DMS53 treated with DMSO at 0.1 percent for 48 hours (cell line): ENCODE results near the gene SEC14L1.

Experiments used
- DNase-seq: peaks from one replicate; lab custom pipeline; 2025; ENCODE audit not compliant: unreplicated experiment; lab: John Stamatoyannopoulos, UW

The SEC14L1 gene

DNA sequence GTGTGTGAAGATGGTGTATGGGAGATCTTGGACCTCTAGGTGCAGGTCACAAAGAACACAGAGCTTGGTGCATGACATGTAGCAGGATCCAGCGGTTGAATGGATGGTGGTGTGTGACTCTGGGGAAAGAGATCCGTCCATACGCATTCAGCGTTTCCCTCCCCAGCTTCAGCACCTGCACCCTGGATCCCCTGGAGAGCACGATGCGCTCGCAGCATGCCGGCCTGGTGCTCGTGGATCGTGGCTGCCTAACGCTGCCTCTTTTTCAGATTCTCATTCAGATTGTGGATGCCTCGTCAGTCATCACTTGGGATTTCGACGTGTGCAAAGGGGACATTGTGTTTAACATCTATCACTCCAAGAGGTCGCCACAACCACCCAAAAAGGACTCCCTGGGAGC lies 70.9 kb downstream of the SEC14L1 start:
- no peak for DNase-seq

DNA sequence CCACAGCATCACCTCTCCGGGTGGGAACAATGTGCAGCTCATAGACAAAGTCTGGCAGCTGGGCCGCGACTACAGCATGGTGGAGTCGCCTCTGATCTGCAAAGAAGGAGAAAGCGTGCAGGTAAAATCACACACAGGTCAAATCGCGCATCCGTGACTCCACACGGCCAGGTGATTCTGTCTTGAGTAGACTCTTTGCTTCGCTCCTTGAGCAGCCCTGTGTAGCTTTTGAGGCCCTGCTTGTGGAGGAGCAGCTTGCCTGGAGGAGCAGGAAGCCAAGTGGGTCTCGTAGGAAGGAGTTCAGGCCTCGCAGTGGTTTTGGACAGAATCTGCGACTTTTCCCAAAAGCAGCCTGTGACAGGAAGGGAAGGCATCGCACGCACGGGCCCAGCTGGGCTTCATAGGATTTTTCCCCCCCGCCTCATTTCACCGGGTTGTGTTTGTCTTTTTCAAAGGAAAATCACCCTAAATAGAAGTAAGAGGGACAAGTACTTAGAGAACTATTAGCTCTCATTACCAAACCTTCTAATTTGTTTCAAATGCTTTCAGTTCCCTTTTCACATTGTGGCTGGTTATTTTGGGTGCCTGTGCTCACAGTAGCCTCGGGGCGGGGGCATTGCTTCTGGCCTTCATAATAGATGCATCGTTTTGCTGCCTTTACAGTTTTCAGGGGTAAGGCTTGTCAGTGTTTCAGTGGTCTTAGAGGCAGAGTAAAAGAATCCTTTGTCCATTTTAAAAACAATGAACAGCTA lies 71.5 kb downstream of the SEC14L1 start:
- no peak for DNase-seq

DNA sequence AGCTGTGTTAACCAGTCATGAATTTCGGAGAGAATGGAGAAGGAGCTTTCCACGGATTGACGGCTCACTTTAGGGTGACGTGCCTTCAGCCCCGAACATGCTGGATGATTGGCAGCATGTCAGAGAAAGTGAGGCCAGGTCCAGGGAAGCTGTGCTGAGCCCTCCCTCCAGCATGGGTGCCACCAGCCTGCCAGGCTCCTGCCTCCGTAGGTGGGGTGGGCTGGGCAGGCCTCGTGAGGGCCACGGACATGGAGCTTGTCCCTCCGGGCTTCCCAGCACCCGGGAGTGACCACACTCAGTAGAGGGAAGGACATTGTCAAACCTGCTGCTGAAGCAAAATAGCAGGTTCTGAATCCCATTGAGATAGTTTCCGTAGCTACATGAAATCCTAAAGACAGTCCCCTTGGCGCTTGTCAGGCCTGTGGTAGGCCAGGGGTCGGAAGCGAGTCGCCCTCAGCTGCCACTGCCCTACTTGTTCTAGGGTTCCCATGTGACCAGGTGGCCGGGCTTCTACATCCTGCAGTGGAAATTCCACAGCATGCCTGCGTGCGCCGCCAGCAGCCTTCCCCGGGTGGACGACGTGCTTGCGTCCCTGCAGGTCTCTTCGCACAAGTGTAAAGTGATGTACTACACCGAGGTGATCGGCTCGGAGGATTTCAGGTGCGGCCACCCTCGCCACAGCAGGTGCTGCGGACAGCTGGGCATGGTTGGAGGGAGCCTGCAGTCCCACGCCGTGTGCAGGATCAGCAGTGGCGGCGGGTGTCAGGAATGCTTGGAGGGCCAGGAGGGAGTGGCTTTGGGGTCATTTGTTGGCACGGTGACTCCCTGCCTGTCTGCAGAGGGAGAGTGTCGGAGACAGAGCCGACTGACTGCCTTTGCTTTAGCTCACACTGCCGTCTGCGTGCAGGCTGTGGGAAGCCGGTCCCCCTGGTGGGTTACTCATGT lies 72.3 kb downstream of the SEC14L1 start:
- no peak for DNase-seq

DNA sequence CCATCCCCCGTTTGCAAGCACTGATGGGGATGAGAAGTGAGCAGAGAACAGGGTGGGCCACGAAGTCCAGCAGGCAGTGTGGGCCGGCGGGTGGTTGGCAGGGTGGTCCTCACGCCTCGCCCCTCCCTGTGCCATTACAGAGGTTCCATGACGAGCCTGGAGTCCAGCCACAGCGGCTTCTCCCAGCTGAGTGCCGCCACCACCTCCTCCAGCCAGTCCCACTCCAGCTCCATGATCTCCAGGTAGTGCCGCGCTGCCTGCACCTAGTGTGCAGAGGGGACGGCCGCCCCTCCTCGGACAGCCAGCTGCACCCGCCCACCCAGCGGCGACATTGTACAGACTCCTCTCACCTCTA lies 73.0 kb downstream of the SEC14L1 start:
- no peak for DNase-seq

DNA sequence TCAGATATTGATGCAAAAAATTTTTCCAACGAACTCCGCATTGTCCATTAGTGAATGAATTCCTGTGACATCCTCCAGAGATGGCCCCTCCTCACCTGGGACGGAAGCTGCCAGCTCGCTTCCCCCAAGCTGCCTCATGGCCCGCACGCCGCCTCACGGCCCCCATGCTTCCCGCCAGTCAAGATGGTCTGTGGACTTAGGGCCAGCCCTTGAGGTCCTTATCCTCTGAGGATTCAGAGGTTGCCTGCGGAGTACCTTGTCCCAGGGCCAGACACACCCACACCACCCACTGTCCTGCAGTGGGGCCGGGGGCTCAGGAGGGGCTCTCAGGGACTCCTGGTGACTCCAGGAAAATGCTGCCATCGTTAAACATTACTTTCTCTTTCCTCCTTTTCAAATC lies 73.6 kb downstream of the SEC14L1 start:
- DNase-seq = no peak

DNA sequence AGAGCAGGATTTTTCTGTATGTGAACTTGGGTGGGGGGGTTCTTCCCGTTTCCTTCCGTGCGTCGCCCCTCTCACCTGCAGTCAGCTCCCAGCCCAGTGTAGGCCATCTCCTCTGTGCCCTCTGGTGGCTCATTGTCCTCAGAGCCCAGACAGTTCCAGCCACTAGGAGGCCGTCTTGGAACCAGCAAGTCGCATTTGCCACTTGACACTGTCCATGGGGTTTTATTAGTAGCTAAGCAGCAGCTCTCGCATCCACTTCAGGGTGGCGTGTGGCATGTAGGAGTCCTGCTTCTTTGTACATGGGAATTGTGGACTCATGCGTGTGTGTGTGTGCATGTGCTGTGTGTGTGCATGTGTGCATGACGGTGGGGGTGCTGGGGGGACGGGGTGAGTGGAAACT lies 74.0 kb downstream of the SEC14L1 start:
- DNase-seq = no peak

DNA sequence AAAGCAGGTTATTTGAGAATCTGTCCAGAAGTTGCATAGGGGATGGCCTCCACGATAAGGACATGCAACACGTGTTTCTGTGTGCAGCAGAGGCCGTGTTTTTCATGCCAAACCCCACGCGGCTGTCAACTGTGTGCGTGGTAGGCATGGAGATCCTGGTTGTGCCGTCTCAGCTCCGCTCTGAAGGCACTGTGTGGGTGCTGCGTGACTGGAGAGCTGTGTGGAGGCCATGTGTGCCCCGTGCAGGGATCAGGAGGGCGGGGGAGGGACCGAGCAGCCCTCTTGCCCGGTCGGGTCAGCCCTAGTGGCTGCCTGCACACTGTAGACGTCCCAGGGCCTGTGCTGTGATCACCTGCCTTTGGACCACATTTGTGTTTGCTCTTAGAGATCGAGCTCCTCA lies 74.5 kb downstream of the SEC14L1 start:
- DNase-seq = no peak

DNA sequence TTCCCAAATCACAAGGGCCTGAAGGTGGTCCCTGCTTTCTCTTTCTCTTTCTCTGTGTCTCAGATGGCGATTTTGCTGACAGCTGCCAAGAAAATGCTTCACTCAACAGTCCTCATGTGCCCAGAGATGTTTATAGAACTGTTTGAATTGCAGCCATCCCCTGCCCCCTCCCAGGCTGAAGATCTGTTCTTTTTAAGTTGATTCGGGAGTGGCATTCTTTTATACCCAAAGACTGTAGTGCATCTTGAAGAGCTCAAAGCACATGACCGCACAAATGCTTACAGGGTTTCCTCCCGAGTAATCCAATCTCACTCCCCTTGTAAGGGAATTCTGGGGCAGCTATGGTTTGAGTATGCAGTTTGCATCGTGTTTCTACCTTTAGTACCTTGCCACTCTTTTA lies 75.7 kb downstream of the SEC14L1 start:
- DNase-seq = no peak

DNA sequence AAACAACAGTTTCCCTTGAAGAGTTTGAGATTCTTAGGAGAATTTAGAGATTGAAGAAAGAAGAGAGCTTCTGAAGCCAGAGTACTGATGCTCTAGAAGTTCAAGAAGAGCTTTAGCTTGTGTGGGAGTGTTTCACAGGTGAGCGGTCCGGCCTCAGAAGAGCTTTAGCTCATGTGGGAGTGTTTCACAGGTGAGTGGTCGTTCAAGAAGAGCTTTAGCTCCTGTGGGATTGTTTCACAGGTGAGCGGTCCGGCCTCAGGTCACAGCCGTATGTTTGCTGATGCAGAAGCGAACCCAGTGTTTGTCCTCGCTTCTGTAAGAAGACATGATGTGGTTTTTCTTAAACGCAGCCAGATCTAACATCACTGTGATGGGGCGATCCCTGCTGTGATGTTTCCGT lies 76.4 kb downstream of the SEC14L1 start:
- DNase-seq = no peak

DNA sequence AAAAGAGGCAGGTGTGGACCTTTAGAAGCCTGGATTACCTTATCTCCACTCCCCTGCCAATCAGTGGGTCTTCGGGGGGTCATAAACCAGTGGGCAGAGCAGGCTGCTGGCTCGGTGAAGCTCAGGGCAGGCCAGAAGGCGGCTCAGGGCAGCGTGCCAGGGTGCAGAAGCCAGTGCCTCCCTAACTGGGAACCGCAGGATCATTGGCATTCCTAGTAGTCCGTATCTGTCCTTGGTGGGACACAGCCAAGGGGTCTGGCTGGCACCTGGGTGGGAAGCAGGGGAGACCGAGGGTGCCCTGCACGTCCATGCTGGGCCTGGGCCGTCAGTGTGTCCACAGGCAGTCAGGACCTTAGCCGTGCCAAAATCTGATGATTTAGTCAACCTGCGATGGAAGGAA lies 76.8 kb downstream of the SEC14L1 start:
- no peak for DNase-seq

DNA sequence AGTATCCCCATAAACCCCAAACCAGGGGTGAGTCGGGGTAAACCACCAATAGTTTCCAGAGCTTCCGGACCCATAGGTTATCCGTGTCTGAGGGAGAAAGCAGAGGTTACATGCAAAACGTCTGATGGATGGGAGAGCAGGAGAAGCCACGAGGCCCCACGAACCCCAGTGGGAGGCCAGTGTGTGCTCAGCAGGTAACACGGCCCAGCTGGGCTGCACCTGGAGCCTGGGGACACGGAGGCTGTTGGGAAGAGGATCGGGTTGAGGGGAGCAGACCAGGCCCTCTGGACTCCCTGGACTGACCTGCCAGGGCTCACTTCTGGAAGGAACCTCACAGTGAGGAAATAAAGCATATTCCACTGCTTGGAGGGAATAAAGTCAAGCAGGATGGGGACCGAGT lies 78.1 kb downstream of the SEC14L1 start:
- DNase-seq = no peak

DNA sequence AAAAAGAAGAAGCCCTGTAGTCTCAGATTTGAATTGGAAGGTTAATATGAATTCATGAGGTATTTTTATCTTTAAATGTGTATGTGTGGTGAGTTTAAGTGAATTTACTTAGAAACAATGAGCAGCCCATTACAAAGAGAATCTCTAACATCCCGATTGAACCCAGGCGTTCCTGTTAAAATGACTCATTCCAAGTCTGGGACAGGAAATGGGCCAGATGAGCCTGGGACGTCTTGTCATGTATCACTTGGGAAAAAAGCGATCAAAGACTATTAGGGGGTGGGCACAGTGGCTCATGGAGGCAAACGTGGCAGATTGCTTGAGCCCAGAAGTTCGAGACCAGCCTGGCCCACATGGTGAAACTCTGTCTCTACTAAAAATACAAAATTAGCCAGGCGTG lies 81.6 kb downstream of the SEC14L1 start:
- no peak for DNase-seq

DNA sequence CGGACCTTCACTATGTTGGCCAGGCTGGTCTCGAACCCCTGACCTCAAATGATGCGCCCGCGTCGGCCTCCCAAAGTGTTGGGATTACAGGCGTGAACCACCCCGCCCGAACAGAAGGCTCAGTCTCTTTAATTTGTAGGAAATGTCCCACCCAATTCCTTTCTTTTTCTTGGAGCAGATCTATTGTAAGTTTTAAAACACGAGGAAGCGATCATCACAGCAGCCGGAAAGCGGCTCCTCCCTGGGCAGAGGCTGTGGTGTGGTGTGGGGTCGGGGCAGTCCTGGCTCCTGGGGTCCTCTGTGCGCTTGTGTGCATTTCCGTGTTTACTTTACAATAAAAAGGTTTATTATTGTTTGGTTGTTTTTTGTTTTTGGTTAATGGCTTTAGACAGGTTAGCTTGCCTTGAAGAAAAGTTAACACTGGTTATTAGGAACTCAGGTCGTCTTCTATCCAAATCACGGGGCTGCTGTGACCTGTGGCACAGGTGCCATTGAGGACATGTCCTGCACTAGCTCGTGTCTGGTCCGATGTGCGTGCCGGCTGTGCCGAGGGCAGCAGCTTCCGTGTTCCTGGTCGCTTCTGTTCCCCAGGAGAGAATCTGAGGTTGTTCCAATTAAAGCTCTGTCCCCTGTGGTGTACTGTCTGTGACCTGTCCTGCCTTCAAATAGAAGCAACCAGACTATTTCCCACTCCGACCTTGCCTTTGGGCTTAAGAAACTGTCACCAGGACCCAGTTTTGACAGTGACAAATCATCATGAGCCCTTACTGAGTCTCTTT lies 83.1 kb downstream of the SEC14L1 start:
- DNase-seq = no peak

DNA sequence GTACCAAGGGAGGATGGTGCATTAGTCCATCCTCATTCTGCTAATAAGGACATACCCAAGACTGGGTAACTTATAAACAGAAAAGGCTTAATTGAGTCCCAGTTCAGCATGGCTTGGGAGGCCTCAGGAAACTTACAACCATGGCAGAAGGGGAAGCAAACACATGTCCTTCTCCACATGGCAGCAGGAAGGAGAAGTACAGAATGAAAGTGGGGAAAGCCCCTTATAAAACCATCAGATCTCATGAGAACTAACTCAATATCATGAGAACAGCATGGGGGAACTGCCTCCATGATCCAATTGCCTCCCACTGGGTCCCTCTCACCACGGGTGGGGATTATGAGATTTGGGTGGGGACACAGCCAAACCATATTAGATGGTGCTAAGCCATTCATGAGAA lies 84.5 kb downstream of the SEC14L1 start:
- DNase-seq = no peak

DNA sequence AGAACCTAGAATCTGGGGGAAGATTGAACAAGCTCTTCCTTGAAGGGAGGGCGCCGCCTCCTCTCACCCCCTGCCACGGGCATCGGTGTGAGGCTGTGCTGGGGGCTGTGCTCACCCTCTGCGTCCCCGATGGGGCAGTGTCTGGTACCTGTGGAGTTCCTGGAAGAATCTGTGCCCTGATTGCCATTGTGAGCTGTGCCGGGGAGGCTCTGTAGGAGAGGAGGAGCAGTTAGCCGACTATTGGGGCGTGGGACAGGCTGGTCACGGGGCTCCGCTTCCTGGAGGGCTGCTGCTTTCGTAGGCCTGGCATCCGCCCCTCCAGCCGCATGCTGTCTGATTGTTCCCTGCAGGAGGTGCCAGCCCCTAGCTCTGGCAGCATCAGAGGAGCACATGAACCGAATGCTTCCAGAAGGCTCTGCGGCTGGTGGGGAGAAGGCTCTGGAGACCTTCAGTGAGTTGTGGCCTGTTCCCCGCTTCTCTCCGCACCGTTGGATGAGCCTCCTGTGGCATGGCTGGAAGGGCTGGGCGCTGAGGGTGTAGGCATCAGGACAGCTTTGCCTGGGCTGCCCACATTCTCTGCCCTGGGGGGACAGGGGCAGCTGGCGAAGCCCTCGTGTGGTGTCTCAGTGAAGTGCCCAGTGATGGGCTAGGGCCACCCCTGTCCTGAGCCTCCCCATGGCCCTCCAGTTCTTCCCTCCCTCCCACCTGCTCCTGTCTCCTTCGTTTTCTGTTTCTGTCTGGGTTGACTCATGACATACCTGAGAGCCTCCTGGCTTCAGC lies 86.9 kb downstream of the SEC14L1 start:
- DNase-seq = no peak

DNA sequence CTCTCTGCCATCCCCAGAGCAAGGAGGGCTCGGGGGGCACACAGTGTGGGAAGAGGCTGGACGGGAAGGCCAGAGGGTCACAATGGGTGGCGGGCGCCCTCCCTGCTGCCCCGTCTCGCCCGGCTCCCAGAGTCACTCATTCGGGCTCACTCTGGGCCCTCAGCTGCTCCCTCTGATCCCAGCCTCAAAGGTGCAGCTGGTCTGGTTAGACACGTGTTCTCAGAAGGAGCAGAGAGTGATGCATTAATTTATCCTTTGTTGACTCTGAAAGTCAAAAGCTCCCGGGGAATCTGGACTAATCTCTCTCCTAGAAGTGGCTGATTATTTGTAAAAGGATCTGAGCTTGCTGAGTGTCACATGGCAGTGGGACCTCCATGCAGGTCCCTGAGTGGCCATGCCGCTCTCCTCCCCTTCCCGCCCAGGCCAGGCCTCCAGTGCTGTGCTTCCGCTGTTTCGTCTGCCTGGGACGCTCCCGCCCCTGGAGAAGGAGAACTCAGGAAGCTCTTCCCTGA lies 87.5 kb downstream of the SEC14L1 start:
- DNase-seq = no peak

DNA sequence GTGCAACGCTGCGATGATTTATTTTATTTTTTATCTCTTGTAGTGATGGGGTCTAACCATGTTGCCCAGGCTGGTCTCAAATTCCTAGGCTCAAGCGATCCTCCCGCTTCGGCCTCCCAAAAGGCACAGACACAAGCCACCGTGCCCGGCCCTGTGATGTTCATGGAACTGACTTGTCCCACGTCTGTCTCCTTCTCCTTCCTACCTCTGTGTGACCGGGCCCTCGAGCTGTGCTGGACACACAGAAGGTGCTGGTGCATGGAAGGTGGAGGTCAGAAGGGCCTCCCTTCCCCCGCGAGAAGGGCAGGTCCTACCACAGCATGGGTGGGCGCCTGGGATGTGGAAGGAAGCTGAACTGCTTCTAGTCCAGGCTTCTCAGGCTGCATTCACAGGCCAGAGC lies 88.0 kb downstream of the SEC14L1 start:
- DNase-seq = no peak

DNA sequence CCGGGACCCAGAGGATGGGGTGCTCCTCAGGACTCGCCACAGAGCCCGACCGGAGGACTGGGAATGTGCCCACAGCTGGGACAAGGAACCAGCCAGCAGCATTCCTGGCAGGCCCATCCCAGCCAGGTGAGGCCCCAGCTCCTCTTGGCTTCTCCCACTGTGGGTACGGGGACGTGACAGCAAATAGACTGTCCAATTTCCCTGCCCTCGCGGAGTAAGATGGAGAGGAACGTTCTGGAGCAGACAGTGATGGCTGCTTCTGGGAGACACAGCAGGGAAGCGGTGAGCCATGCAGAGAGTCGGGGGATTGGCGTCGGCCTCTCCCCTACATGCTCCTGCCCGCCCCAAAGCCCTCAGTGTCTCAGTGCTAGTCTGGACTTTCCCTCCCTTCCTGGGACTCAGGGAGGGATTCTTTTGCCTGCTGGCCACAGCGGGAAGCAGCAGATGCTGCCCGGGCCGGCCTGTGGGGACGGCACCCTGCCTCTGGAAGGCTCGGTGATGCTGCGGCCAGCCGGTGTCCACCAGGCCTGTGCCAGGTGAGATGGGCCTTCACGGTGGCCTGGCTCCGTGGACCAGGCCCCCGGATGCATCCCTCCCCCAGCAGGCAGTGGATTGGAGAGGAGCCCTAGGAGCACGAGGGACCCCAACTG lies 89.1 kb downstream of the SEC14L1 start:
- no peak for DNase-seq

DNA sequence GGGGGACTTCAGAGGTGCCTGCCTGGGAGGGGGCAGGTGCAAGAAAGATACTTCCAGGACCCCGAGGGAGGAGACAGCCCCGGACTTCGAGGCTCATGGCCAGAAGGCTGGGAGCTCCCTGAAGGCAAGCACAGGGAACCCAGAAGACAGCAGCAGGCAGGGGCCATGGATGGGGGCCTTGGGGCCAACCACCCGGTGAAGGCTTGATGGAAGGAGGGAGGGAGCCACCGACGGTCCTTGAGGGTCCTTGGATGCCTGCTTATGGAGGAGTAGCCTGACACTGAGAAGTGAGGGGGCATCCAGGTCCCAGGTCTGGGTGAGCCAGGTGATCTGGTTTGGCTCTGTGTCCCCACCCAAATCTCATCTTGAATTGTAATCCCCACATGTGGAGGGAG lies 89.7 kb downstream of the SEC14L1 start:
- no peak for DNase-seq
